SIG-M5 treated with dmso at 0.1 percent for 504 hours (cell line): ENCODE data around the gene LCOR.
"Not testable (repeated sequence)": the region's sequence is repeated elsewhere in the genome, so short reads cannot be mapped to it uniquely, and the experiment has no call there.

Experiments
- DNase-seq: peaks from one replicate; lab custom pipeline; 2025; ENCODE audit not compliant: unreplicated experiment; lab: John Stamatoyannopoulos, UW

The LCOR gene

DNA sequence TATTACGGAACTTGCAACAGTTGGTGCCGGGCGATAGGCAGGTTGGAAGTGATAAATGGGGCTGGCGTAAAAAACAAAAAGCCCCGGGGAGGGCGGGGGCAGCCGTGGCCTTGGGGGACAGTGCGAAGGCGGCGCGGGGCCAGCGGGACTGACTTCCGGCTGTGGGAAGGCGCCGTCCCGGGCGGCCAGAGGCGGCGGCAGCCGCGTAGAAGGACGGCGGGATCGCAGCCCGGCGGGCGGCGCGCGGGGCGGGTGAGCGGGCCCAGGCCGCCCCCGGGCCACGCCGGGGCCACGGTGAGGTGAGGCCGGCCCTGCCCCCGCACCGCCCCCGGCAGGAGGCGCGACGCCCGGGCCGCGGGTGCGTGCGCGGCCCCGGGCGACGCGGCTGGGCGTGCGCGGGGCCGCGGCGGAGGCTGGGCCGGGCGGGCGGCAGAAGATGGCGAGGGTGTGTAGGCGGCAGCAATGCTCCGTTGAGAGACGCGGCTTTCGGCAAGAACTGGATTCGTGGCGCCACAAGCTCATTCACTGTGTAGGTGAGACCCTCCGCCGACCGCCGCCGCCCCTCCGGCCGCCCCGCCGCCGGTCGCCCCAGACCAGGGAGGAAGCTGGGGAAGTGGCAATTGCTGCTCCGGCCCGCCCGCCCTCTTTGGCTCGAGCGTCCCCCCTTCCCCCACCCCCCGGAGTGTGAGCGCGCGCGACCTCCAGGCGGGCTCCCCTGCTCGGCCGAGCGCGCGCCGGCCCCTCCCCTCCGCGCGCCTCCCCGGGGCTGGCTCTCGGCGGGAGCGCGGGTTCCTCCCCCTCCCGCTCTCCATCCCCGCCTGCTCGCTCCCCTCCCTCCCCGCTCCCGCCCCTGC lies at the start of gene LCOR:
Gene LCOR (plus strand): TSS at position 432 of the 854 bp plus-strand sequence. CDS start 116,760 bp downstream, outside the sequence.
- DNase-seq = peak; percentile 87

DNA sequence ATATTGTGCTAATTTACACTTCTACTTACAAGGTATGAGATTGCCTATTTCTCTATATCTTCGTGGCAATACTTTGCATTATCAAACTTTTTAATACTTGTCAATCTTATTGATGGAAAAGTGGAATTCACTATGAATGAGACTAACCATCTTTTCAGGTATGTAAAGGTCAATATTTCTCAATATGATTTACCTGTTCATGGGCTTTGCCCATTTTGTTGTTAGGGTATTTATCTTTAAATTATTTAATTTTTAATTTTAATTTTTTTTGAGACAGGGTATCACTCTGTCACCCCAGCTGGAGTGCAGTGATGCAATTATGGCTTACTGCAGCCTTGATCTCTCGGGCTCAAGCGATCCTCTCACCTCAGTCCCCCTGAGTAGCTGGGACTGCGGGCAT lies 47.8 kb upstream of the LCOR start:
- DNase-seq = no peak

DNA sequence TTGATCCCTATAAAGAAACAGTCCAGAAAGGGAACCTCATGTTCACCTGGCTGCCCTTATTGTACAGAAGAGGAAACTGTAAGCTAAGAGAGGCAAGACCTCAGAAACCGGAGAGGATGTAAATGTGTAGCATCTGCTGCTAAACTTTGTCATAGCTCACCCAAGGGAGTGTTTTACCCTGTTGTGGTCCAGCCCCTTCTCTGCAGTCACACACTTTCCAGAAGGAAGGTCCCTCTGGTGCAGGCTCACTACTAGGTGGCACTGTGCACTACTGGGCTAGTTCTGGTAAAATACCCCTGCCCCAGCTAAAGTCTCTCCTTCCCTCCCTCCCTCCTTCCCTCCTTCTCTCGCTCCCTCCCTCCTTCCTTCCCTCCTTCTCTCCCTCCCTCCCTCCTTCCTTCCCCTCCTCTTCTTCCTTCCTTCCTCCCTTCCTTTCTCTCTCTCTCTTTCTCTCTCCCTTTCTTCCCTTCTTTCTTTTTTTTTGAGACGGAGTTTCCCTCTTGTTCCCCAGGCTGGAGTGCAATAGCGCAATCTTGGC lies 42.5 kb upstream of the LCOR start:
- DNase-seq = no peak

DNA sequence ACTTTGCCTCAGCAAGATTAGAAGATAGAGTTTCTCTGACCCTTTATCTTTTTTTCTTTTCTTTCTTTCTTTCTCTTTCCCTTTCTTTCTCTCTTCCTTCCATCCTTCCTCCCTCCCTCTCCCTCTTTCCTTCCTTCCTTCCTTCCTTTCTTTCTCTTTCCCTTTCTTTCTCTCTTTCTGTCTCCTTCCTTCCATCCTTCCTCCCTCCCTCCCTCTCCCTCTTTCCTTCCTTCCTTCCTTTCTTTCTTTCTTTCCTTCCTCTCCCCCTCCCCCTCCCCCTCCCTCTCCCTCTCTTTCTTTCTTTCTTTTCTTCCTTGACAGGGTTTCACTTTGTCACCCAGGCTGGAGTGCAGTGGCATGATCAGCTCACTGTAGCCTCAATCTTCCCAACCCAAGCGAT lies 40.2 kb upstream of the LCOR start:
- DNase-seq = no peak

DNA sequence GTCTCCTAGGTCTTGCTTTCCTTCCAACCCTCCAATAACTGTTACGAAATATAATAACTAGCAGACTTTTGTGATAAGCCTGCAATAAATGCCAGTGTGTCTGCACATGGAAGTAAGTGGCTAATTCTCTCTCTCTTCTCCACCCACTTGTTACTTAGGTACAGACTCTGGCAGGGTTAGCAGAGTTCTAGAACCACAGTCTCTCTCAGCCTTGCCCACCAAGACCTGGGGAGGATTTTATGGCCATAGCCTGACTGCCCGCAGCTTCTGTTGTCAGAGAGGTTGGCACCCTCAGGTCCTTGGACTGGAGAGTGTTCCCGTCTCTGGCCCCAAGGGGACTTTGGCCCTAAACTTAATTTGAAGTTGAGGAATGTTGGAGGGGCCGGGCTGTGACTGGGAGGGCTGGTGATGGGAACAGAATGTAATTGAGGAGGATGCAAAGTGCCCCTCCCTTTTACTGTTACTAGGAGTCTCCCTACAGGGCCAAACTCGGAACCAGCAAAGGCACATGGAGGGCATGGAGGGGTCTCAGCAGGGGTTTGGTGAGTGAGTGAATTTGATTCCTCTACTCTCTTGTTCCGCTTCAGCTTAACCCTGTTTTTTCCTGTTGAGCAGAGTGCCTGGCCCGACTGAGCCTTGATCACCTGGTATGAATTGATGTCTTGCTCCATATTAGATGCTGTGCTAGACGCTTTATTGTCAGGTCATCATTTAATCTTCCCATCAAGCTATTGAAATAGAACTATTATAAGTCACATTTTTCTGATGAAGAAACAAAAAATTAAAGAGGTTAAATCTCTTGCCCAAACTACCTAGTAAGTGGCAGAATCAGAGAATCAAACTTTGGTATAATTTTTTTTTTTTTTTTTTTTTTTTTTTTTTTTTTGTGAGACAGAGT lies 37.0 kb upstream of the LCOR start:
- no peak for DNase-seq

DNA sequence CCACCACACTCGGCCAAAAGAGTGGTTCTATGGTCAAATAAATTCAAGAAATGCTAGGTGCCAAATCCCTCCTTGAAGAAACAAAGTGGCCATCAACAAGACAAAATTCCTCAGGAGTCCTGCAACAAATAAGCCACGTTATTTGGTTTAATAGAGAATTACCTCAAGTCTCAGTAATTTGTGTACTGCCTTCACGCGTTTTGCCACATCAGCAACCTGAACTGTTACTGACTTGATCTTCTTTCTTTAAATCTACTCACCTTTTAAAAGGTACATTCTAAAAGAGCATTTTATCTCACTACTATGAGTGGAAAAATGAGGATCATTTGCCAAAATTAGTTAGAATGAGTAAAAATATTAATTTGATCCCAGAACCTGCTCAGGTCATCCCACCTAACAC lies 34.6 kb upstream of the LCOR start:
- no peak for DNase-seq

DNA sequence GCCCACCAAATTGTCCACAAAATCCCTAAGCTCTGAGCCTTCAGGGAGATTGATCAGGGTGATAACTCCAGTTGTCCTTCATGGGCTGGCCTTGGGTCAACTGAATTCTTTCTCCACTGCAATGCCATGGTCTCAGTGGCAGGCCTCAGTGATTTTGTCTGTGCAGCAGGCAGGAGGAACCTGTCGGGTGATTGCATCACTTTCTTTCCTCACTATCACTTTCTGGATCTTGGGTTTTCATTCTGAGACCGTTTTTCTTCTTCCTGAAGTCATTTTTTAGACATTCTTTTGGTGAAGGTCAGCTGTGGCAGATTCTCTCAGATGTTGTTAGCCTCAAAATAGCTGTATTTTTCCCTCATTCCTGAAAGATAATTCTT lies 28.8 kb upstream of the LCOR start:
- no peak for DNase-seq

DNA sequence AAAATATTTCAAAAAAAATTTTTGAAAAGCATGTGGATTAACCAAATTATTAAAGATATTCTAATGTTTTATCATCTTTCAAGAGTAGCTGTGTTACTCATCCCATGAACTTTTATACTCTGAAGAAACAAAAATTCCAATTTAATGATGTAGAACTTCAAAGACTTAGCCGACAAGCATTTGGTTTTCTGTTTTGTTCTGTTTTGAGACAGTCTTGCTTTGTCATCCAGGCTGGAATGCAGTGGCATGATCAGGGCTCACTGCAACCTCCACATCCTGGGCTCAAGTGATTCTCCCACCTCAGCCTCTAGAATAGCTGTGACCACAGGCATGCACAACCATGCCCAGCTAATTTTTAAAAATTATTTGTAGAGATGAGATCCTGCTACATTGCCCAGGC lies 17.8 kb upstream of the LCOR start:
- DNase-seq = no peak

DNA sequence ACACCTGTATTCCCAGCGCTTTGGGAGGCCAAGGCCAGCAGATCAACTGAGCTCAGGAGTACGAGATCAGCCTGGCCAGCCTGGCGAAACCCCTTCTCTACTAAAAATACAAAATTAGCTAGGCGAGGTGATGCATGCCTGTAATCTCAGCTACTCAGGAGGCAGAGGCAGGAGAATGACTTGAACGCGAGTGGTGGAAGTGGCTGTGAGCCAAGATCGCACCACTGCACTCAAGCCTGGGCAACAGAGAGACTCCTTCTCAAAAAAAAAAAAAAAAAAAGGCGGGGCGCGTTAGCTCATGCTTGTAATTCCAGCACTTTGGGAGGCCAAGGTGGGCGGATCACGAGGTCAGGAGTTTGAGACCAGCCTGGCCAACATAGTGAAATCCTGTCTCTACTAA lies 13.1 kb upstream of the LCOR start:
- not testable (repeated sequence) for DNase-seq

DNA sequence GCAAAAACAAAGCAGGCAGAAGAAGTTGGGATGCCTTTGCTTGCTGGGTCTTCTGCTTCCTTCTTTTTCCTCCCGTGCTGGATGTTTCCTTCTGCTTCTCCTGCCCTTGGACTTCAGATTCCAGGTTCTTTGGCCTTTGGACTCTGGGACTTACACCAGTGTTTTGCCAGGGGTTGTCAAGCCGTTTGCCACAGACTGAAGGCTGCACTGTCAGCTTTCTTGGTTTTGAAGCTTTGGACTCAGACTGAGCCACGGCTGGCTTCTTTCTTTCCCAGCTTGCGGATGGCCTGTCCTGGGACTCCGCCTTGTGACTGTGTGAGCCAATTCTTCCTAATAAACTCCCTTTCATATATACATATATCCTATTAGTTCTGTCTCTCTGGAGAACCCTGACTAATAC lies 11.3 kb upstream of the LCOR start:
- DNase-seq = no peak

DNA sequence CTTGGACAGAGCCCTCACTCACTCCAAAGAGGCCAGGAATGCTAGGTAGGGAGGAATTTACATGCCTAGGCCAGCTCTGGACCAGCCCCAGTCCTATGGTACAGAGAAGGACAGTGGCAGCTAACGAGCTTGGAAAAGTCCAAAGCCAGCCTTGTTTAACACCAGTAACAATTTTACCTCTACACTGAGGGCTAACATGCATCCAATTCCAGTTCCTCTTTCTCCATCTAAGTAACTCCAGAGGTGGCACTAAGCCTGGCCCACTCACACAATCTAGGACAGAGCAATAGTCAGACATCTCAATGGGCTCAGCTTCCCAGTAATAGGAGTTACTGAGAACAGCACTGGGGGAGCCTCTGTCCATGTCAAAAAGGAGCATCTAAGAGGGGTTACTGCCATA lies 5.7 kb upstream of the LCOR start:
- no peak for DNase-seq

DNA sequence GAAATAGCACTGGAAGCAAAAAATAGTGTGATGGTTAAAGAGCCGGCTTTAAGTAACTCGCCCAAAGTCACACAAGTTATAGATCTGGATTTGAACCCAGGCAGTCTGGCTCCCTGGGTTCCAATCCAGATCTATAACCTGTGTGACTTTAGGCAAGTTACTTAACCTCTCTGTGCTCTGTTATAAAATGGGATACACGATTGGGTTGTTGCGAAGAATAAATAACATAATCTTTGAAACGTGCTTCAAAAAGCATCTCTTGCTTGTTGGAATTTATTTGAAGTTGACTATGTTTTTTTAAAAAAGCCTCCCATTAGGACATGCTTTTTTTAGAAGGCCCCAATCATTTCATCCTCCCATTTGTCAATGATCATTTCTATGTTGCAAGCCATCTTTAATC lies 3.5 kb upstream of the LCOR start:
- DNase-seq = no peak

DNA sequence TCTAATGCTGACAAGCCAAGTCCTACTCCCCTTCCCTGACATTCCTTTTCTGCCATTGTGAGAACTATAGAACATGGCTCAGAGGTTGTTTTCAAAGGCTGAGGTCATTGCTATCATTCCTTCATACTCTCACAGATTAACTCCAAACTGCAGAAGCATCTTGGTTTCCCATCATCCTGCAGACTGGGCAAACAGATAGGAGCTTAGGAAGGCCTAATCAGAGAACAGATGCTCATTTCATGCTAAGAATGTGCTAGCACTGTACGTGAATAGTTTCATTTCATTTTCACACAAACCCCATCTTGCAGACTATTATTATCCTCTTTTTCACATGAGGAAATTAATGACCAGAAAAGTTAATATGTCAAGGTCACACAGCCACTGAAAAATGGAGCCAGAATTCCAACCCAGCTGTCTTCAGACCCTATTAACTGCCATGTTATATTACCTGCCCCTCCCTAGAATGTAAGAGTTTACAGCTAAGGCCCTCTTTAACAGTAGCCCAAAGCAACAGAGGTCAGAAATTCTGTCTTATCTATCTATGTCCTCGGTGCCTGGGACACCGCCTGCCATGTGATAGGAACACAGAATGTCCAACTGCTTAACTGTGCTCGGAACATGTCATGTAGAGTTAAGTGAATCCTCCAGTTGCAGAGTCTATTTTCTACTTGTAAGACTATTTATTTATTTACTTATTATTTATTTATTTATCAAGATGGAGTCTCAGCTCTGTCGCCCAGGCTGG lies 2.9 kb upstream of the LCOR start:
- DNase-seq = no peak

DNA sequence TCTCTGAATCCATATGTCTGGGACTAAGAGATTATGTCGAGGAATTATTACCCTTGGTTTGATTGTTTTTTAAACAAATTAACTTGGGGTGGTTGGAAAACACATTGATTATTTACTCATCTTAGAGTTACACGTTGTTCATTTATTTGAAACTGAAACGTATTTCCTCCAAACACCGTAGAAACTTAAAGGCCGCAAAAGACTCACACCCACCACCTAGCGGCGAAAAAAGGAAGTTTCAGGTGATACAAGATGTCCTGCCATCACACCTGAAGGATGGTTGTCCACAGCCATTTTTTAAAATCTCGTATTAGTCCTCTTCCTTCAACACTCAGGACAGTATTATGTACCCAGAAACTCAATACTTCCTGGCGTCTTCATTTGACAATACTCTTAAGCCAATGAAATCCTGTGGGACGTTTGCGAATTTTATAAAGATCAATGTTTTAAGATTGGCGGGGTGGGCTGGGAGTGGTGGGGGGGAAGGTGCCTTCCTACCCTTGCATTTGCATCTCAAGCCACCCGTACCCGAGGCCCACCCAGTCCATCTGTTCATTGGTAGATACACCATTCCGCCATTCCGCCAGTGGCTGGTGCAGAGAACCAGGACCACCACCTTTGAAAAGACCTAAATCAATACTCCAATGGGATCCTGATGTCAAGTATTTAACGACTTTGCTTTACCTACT lies 1.4 kb upstream of the LCOR start:
- DNase-seq = peak; percentile 67

DNA sequence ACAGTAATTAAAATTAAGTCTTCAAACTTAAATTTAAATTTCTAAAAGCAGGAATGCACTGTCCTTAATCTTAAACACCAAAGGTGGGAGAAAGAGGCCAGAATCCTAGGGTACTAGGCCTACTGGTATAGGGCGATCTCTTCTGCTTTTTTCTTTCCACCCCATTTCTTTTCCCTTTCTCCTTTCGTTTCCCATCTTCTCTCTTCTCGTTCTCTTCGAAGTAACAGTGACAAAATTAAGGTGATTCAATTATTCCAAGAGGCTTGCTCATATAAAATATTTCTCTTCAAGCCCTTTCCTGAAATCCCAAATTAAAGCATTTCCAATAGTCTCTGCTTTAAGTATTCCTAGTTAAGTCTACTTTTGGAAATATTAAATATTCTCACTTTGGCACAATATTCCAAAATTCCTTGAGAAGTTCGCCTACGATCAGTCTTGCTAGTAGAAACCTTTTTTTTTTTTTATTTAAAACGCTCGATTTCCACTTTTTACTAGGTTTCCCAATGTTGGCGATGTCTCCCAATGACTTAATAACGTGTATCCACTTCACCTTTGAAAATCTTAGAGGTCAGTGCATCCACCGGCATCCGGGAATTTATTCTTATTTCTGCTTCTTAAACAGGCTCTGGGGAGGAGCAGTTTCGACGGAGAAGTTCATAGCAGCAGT lies 765 bp upstream of the LCOR start:
- no peak for DNase-seq

DNA sequence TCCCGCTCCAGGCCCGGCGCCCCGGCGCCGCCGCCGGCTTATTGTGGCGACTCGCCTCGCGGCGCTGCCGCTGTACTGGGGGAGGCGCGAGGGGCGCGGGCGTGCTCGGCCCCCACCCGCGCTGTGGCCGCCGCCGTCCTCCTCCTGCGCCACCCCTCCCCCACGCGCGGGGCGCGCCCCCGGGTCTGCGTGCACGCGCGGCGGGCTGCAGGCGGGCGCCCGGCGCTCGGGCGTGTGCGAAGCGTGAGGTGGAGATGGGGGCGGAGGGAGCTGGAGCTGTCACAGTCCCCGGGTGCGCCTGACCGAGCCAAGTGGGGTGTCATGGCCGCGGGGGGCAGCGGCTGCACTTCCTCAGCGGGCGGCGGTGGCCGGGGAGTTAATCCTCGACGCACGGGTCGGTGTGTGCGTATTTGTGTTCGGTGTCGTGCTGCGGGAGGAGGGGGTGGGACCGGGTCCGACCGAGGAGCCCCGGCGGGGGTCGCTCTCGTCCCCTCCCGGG lies 672 bp downstream of the LCOR start:
- peak; percentile 70 for DNase-seq

DNA sequence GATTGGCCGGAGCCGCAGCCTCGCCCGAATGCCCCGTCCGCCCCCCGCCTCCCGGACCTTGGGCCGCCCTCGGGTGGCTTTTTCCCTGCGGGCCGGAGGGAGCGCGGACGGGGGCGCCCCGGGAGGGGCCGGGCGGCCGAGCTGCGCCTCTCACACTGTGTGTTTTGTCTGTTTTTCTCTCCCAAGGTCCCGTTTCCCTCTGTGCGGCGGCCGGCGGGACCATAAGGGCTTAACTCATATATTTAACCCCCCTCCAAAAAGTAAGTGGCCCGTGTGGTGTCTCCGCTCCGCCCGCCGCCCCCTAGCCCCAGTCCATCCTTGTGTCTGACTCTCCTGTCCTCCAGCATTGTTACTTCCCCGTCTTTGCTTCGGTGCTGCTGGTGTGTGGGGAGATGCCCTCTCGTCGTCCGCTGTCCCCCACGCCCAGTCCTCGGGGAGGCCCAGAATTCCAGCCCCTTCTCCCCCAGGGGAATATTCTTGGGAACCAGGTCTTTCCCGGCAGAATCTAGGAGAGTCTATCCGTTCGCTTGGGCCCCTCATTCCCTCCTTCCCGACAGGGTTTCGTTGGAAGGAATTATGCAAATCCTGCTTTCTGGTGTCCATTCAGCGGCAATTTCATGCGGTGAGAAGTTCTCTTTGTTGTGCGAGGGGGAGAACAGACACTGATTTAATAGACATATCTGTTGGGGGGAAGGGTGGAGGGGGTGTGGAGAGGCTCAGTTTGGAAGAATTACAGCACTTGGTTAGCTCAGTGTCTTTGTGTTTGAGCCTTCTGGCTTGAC lies 1.3 kb downstream of the LCOR start:
- peak; percentile 43 for DNase-seq

DNA sequence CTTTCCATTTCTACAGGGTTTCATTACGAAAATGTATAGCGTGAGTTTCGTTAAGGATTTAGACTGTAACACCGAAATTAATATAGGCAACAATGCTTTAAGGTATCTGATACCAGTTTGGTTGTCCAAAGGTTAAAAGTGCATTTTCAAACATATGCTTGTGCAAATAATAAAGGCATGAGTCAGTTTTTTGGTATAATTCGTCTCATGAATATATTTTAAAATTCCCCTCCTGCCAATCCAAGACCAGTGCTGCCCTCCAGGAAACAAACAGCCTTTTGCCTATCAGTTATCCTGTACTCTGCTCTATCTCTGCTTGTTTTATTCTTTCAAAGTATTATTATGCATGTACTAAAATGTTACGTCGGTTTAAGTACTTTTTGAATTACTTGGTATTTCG lies 2.0 kb downstream of the LCOR start:
- no peak for DNase-seq

DNA sequence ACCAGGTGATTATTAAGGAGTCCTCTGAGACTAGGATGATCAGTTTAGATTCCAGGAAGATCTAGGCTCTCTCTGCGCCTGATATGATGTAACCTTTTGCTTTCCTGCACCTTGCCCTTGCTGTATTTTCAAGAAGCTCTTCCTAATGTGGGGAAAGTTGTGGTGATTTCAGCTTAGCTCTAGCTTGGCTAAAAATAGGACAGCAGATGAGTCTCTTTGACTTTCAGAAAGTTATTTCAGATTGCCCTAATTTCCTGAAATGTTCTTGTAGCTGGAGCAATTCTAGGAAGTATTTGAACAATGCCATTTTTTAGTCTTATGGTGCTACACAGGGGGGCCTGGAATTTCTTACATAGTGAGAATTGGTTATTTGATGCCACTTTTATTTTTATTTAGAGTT lies 3.8 kb downstream of the LCOR start:
- DNase-seq = no peak
